HCT116 (cell line): ENCODE results near the gene SCD5. TPM values are rescaled to one million over a fixed set of nuclear protein-coding genes. Genes with fewer than 3 reads are reported as not detected.

Experiments used
- ATAC-seq: fragments of 200-7000 bp; cut with Tn5 transposase; 2 replicates; pipeline ENCODE4 v1.9.1; 2020; ENCODE audit warnings: mild to moderate bottlenecking, moderate library complexity
- BruUV-seq: library from RNA; stranded (reverse); fragments of 400-500 nt; replicated peaks from 2 replicates; lab custom pipeline; 2021; lab: Mats Ljungman, UMichigan
- CTCF ChIA-PET: fragments of 300-600 bp; sonication (Branson Sonifier 250); formaldehyde crosslinking; loops from one replicate; lab custom pipeline; 2021; ENCODE audit warnings: antibody characterized with exemption; lab: Charles Lee
- POLR2A ChIA-PET: fragments of 300-600, 350-600 bp; sonication (Branson Sonifier 250); formaldehyde crosslinking; loops from one replicate; lab custom pipeline; 2021; ENCODE audit warnings: antibody characterized with exemption; lab: Charles Lee
- RAD21 ChIA-PET, 2 experiments: fragments of 300-600 bp; sonication (Branson Sonifier 250); formaldehyde crosslinking; loops; one replicate each; lab custom pipeline; 2023; ENCODE audit warnings: low total read pairs in 2 of 2; ENCODE audit not compliant: uncharacterized antibody in 2 of 2, unreplicated experiment in 2 of 2, low non-redundant PET in 1 of 2; lab: Charles Lee
- DNase-seq: peaks from one replicate; pipeline ENCODE4 v3.0.0-alpha.2; 2010; ENCODE audit warnings: low read depth, low spot score
- H2AFZ ChIP-seq: fragments of 200-600 bp; shearing (Covaris generic), sonication (generic); 2 replicates; pipeline ENCODE4 v1.6.1; 2017; ENCODE audit warnings: low read depth, mixed run types, mixed read lengths, antibody characterized with exemption, low read length; ENCODE audit not compliant: poor library complexity, severe bottlenecking
- H3K27ac ChIP-seq: 2 replicates; pipeline ENCODE4 v1.5.1; 2012; ENCODE audit warnings: low read depth, low read length
- H3K27me3 ChIP-seq: fragments of 200-600 bp; sonication (generic); 2 replicates; pipeline ENCODE4 v1.6.1; 2016; ENCODE audit warnings: mixed run types, low read length, mixed read lengths; ENCODE audit not compliant: insufficient read depth
- H3K36me3 ChIP-seq, 2 experiments: fragments of 200-500 bp in 1 of 2; fragments of 200-600 bp in 1 of 2; sonication (Bioruptor generic) in 1 of 2; sonication (generic) in 1 of 2; 2 replicates each; pipeline versions ENCODE4 v1.5.1 to v1.6.1; 2014 to 2016; ENCODE audit warnings: low read length in 2 of 2, inconsistent platforms in 1 of 2, mixed read lengths in 1 of 2, mixed run types in 1 of 2; ENCODE audit not compliant: insufficient read depth in 2 of 2, control insufficient read depth in 1 of 2
- H3K4me1 ChIP-seq, 2 experiments: fragments of 200-600 bp in 1 of 2; sonication (generic) in 1 of 2; 2 replicates each; pipeline versions ENCODE4 v1.5.1 to v1.6.1; 2012 to 2017; ENCODE audit warnings: low read length in 2 of 2, inconsistent platforms in 1 of 2, mild to moderate bottlenecking in 1 of 2, mixed read lengths in 1 of 2, mixed run types in 1 of 2, moderate library complexity in 1 of 2; ENCODE audit not compliant: insufficient read depth in 2 of 2, control insufficient read depth in 1 of 2
- H3K4me2 ChIP-seq: fragments of 200-600 bp; sonication (generic); 2 replicates; pipeline ENCODE4 v1.6.1; 2017; ENCODE audit warnings: mixed run types, low read length, mixed read lengths
- H3K4me3 ChIP-seq, 2 experiments: fragments of 200-600 bp in 1 of 2; sonication (generic) in 1 of 2; replicated peaks in 1 of 2; 2 replicates each; pipeline ENCODE4 v1.5.1; 2011 to 2016; ENCODE audit warnings: low read length in 2 of 2, control low read depth in 1 of 2, low read depth in 1 of 2, mild to moderate bottlenecking in 1 of 2, mixed read lengths in 1 of 2, mixed run types in 1 of 2
- H3K79me2 ChIP-seq: fragments of 200-600 bp; sonication (generic); 2 replicates; pipeline ENCODE4 v1.6.1; 2017; ENCODE audit warnings: mild to moderate bottlenecking, mixed run types, low read length, moderate library complexity, mixed read lengths; ENCODE audit not compliant: insufficient read depth
- H3K9ac ChIP-seq: fragments of 200-600 bp; sonication (generic); 2 replicates; pipeline ENCODE4 v1.6.1; 2016; ENCODE audit warnings: low read length, mixed read lengths
- H3K9me2 ChIP-seq: fragments of 200-600 bp; sonication (generic), shearing (Covaris generic); 2 replicates; pipeline ENCODE4 v1.6.1; 2017; ENCODE audit warnings: mixed run types, mild to moderate bottlenecking, moderate library complexity; ENCODE audit not compliant: insufficient read depth
- H3K9me3 ChIP-seq, 2 experiments: fragments of 200-500 bp in 1 of 2; fragments of 200-600 bp in 1 of 2; sonication (Bioruptor generic) in 1 of 2; sonication (generic) in 1 of 2; 2 replicates each; pipeline ENCODE4 v1.6.1; 2014 to 2017; ENCODE audit warnings: low read length in 2 of 2, mixed read lengths in 2 of 2, inconsistent platforms in 1 of 2, low read depth in 1 of 2, mild to moderate bottlenecking in 1 of 2, mixed run types in 1 of 2, moderate library complexity in 1 of 2; ENCODE audit not compliant: control insufficient read depth in 1 of 2, insufficient read depth in 1 of 2
- H4K20me1 ChIP-seq: fragments of 200-600 bp; sonication (generic), shearing (Covaris generic); 2 replicates; pipeline ENCODE4 v1.6.1; 2017; ENCODE audit warnings: mixed run types, mild to moderate bottlenecking, moderate library complexity; ENCODE audit not compliant: insufficient read depth
- ATF3 ChIP-seq: IDR thresholded peaks from 2 replicates; pipeline ENCODE4 v1.6.1; 2012
- EGR1 ChIP-seq: IDR thresholded peaks from 2 replicates; pipeline ENCODE4 v1.6.1; 2012; ENCODE audit warnings: low read depth
- EZH2 ChIP-seq: fragments of 200-600 bp; sonication (generic); IDR thresholded peaks from 2 replicates; pipeline ENCODE4 v1.6.1; 2017; ENCODE audit warnings: antibody characterized with exemption, mixed run types
- POLR2A ChIP-seq: IDR thresholded peaks from 2 replicates; pipeline ENCODE4 v1.7.0; 2011; ENCODE audit warnings: borderline replicate concordance; ENCODE audit not compliant: insufficient read depth, insufficient read length; ENCODE audit errors: extremely low read depth
- POLR2AphosphoS5 ChIP-seq: IDR thresholded peaks from 2 replicates; pipeline ENCODE4 v1.6.1; 2011; ENCODE audit warnings: mild to moderate bottlenecking, low read depth, low read length, moderate library complexity
- SRF ChIP-seq: IDR thresholded peaks from 2 replicates; pipeline ENCODE4 v1.6.1; 2012; ENCODE audit warnings: low read depth
- YY1 ChIP-seq: IDR thresholded peaks from 2 replicates; pipeline ENCODE4 v1.6.1; 2011; ENCODE audit warnings: low read length, low read depth, moderate library complexity, mild to moderate bottlenecking; ENCODE audit not compliant: insufficient replicate concordance; ENCODE audit errors: extremely low read depth
- ZFX ChIP-seq: fragments of 450-650 bp; IDR thresholded peaks from 2 replicates; pipeline ENCODE4 v1.6.1; 2017
- intact Hi-C: fragments of 100-400 bp; cut with micrococcal nuclease; formaldehyde crosslinking; loops from 2 replicates; pipeline ENCODE4 v1.10.0; 2022
- total RNA-seq: library from RNA; stranded (reverse); gene quantifications from one replicate; pipeline ENCODE4 v1.2.1, GENCODE V29; 2021; ENCODE audit not compliant: unreplicated experiment
- TF ChIP-seq, protein P1 (sequence below): IDR thresholded peaks from 2 replicates; pipeline ENCODE4 v1.6.1; 2012; ENCODE audit warnings: low read depth

The SCD5 gene
- total RNA-seq, 1 experiment from 2014 or later = 21.7 TPM

DNA sequence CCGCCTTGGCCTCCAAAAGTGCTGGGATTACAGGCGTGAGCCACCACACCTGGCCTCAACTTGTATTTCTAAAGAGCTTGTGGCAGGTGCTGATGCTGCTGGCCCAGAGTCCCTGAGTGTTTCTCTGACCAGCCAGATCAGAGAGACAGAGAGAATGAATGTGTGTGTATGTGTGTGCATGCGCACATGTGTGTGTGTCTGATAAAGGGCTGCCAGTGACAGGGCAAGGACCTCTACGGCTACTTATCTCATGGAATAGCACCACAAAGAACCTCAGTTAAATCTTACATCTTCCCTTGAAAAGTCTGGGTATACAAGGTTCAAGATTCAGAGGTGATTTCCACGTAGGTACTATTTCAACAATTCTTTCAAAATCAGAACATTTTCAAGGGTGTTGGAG is 86.0 kb downstream of the SCD5 start (continued):
- no peak for TF ChIP-seq POLR2AphosphoS5
- no peak for TF ChIP-seq EGR1
- TF ChIP-seq YY1 = no peak
- TF ChIP-seq ATF3 = no peak
- no peak for TF ChIP-seq EZH2
- TF ChIP-seq, all 23 proteins: peak for 0

- DNase-seq (no peak), ATAC-seq (no peak; the same call in 1 of the 2 replicates)
- Histone ChIP-seq H4K20me1 (no peaks in the 10 kb centered on the region), H3K4me2 (no peak overlapping the region), H2AFZ (no peak overlapping the region), H3K9ac (no peak overlapping the region), H3K9me2 (no peaks in the 10 kb centered on the region), H3K79me2 (no peaks in the 10 kb centered on the region), H3K36me3 (no peaks in the 10 kb centered on the region), H3K27me3 (no peaks in the 10 kb centered on the region), H3K9me3 (no peaks in the 10 kb centered on the region), H3K4me3 (no peak overlapping the region), H3K4me1 (no peaks in the 10 kb centered on the region), H3K27ac (no peak overlapping the region)
- POLR2A ChIA-PET = no interaction called here
- no peak for TF ChIP-seq POLR2A
- TF ChIP-seq, protein P1, sequence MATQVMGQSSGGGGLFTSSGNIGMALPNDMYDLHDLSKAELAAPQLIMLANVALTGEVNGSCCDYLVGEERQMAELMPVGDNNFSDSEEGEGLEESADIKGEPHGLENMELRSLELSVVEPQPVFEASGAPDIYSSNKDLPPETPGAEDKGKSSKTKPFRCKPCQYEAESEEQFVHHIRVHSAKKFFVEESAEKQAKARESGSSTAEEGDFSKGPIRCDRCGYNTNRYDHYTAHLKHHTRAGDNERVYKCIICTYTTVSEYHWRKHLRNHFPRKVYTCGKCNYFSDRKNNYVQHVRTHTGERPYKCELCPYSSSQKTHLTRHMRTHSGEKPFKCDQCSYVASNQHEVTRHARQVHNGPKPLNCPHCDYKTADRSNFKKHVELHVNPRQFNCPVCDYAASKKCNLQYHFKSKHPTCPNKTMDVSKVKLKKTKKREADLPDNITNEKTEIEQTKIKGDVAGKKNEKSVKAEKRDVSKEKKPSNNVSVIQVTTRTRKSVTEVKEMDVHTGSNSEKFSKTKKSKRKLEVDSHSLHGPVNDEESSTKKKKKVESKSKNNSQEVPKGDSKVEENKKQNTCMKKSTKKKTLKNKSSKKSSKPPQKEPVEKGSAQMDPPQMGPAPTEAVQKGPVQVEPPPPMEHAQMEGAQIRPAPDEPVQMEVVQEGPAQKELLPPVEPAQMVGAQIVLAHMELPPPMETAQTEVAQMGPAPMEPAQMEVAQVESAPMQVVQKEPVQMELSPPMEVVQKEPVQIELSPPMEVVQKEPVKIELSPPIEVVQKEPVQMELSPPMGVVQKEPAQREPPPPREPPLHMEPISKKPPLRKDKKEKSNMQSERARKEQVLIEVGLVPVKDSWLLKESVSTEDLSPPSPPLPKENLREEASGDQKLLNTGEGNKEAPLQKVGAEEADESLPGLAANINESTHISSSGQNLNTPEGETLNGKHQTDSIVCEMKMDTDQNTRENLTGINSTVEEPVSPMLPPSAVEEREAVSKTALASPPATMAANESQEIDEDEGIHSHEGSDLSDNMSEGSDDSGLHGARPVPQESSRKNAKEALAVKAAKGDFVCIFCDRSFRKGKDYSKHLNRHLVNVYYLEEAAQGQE = no peak
- no peak for TF ChIP-seq ZFX
- no peak for TF ChIP-seq SRF
- CTCF ChIA-PET = interaction anchor here (0.8 to 1.0 kb wide), 2 partner anchors 11 to 28 kb away, joined by 3 read pairs; no protein-coding TSS in a partner anchor
- RAD21 ChIA-PET = interaction anchor here in 1 of 2 experiments (0.6 kb wide), 1 partner anchor 317 kb away, joined by 4 read pairs; no protein-coding TSS in a partner anchor
- intact Hi-C loops = no loop called here
- BruUV-seq = no TSS peak
These were observed 87.3 kb downstream of the SCD5 start for GRCh38 chr4:82711158-82711785.
